Measurements from ENCODE around the gene SCYGR6.

DNA sequence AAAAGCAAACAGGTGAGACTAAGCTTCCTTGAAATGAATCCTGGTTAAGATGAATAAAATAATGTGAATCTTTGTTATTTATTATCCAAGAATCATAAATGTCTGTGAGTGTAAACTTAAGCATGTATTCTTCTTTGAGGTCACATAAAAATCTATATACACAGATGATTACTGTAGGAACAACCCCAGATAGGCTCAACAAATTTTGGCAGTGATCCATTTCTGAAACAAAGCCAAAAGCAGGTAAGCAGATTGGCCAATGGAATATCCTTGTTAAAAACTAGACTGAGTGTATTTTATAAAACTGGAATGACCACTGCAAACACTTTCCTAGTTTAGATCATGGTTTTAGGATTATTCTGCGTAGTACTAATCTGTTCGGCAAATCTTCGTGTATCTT, 46.6 kb downstream of the SCYGR6 start:
- TF ChIP-seq SP1 (IDR thresholded peaks at IDR 0.05): no peak
- TF ChIP-seq, protein P1, sequence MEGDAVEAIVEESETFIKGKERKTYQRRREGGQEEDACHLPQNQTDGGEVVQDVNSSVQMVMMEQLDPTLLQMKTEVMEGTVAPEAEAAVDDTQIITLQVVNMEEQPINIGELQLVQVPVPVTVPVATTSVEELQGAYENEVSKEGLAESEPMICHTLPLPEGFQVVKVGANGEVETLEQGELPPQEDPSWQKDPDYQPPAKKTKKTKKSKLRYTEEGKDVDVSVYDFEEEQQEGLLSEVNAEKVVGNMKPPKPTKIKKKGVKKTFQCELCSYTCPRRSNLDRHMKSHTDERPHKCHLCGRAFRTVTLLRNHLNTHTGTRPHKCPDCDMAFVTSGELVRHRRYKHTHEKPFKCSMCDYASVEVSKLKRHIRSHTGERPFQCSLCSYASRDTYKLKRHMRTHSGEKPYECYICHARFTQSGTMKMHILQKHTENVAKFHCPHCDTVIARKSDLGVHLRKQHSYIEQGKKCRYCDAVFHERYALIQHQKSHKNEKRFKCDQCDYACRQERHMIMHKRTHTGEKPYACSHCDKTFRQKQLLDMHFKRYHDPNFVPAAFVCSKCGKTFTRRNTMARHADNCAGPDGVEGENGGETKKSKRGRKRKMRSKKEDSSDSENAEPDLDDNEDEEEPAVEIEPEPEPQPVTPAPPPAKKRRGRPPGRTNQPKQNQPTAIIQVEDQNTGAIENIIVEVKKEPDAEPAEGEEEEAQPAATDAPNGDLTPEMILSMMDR (IDR thresholded peaks at IDR 0.05; ENCODE audit: low read depth, low read length, missing input control): no peak
- no peak for TF ChIP-seq YY1 (IDR thresholded peaks at IDR 0.05)
- TF ChIP-seq FOXA2 (IDR thresholded peaks at IDR 0.05): no peak
- TF ChIP-seq FOXA1 (IDR thresholded peaks at IDR 0.05): no peak
- TF ChIP-seq HNF4G (IDR thresholded peaks at IDR 0.05): no peak
- TF ChIP-seq, protein P2, sequence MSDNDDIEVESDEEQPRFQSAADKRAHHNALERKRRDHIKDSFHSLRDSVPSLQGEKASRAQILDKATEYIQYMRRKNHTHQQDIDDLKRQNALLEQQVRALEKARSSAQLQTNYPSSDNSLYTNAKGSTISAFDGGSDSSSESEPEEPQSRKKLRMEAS (IDR thresholded peaks at IDR 0.05): no peak
- TF ChIP-seq JUND (IDR thresholded peaks at IDR 0.05): no peak
